ENCODE measurements around the gene PICALM. TPM values are rescaled to one million over a fixed set of nuclear protein-coding genes. Genes with fewer than 3 reads are reported as not detected.
"Not testable (repeated sequence)": the region's sequence is repeated elsewhere in the genome, so short reads cannot be mapped to it uniquely, and the experiment has no call there.

The PICALM gene
- total RNA-seq, 2 experiments from 2014 or later, result 91.1 to 92.2 TPM

DNA sequence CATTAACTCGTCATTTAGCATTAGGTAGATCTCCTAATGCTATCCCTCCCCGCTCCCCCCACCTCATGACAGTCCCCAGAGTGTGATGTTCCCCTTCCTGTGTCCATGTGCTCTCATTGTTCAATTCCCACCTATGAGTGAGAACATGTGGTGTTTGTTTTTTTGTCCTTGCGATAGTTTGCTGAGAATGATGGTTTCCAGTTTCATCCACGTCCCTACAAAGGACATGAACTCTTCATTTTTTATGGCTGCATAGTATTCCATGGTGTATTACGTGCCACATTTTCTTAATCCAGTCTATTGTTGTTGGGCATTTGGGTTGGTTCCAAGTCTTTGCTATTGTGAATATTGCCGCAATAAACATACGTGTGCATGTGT lies 116.8 kb downstream of the PICALM start:
- POLR2A ChIA-PET, CTCF ChIA-PET: not testable (repeated sequence)

DNA sequence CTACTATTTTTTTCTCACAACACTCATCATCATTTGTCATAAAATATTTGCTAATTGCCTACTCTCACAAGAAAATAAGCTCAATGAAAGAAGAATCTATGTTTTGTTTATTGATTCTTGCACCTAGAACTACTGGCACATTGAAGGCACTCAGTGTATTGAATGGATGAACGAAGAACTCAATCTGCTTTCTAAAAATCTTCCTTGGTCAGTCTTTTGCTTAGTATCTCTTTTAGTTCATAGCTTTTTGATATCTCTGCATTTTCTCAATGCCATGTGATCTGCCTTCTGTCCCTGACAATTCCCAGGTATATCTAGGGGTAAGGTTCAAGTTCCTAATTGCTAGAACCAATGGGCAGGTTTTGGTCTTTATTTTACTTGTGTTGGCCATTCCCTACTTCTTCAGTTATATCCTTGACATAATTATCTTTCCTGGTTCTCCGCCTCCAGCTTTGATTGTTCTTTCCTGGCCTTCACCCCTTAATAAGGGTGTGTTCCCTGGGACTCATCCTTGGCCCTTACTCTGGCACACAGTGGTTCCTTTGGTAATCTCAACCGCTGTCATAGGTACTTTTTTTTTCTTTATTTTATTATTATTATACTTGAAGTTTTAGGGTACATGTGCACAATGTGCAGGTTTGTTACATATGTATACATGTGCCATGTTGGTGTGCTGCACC lies 117.3 kb downstream of the PICALM start:
- CTCF ChIA-PET, result no interaction called here

DNA sequence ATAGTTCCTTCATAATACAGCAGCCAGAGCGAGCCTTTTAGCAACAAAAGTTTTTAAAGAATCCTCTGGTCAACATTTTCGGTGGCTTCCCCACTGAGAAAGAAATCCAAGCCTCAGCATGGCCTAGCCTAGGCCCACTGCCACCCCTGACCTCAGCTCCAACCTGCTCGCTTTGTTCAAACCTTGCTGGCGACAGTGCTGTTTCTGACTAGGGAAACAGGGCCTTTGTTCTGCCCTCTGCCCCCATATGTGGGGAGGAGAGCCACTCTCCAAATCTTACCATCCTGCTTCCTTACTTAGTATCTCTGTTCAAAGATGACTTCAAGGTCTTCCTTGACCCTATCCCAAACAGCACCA lies 117.9 kb downstream of the PICALM start:
- ChIA-PET CTCF (no interaction called here), POLR2A (interaction anchor here (0.6 kb wide), 1 partner anchor 342 kb away, joined by 4 read pairs; no protein-coding TSS in a partner anchor)

More for the DNA sequence above, 117.3 kb downstream of the PICALM start:
- POLR2A ChIA-PET, result interaction anchor here (0.6 kb wide), 1 partner anchor 342 kb away, joined by 4 read pairs; no protein-coding TSS in a partner anchor

DNA sequence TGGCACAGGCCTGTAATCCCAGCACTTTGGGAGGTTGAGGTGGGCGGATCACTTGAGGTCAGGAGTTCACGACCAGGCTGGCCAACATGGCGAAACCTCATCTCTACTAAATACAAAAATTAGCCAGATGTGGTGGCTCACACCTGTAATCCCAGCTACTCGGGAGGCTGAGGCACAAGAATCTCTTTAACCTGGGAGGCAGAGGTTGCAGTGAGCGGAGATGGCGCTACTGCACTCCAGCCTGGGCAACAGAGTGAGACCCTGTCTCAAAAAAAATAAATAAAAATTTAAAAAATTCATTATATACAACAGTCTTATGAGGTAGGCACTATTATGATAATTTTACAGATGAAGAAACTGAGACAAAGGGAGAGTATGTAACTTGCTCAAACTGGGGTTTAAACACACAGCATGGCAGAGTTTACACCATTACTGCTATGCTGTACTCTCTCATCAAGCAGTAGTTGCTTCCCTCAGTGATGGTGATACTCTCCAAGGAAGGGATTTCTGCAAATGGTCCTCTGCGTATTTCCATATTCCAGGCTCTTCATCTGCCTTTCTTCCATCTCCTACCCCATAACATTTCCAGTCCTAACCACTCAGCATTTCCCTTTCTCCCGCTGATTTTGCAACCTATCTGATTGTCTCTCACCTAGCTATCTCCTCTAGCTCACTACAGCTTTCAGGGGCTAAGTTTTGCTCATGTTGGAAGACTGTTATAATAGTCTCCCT lies 118.4 kb downstream of the PICALM start:
- ChIA-PET CTCF (no interaction called here), POLR2A (interaction anchor here (0.6 kb wide), 1 partner anchor 343 kb away, joined by 4 read pairs; no protein-coding TSS in a partner anchor)

DNA sequence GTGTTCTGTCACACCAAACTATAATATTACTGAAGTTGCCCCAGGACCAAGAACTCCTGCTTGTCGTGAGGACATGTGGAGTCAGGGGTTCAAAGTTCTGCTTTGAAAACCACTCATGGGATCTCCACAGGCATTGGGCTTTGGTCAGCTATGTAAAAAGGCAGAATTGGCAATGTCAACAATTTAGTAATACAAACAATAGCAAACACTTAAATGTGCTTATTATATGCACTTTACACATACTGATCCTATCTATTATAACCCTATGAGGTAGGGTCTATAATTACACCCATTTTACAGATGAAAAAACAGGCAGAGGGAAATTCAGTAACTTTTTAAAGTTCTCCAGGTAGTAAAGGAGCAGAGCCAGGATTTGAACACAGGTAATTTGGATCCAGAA lies 119.1 kb downstream of the PICALM start:
- CTCF ChIA-PET, result interaction anchor here (0.7 kb wide), 1 partner anchor 91 kb away, joined by 3 read pairs; no protein-coding TSS in a partner anchor
- POLR2A ChIA-PET, result no interaction called here

DNA sequence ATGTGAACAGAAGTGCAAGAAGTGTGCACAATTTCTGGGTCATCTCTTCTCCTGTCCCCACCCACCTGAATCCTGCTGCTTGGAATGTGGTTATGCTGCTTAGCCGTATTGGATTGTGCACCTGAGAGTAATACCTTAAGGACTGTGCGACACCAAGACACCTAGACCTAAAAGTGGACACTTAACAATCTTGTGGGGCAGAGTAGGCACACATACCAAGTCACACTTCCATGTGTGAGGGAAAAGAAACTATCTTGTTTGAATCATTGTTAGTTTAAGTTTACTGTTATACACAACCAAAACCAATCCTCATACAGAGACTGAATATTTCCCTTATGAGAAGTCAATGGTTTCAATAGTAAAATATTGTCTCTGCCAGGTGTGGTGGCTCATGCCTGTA lies 120.0 kb downstream of the PICALM start:
- POLR2A ChIA-PET, result interaction anchor here (0.5 to 0.9 kb wide), 2 partner anchors 27 to 340 kb away, joined by 6 to 7 read pairs; no protein-coding TSS in a partner anchor
- CTCF ChIA-PET, result interaction anchor here (0.7 to 1.1 kb wide), 3 partner anchors 13 to 96 kb away, joined by 3 read pairs; no protein-coding TSS in a partner anchor

DNA sequence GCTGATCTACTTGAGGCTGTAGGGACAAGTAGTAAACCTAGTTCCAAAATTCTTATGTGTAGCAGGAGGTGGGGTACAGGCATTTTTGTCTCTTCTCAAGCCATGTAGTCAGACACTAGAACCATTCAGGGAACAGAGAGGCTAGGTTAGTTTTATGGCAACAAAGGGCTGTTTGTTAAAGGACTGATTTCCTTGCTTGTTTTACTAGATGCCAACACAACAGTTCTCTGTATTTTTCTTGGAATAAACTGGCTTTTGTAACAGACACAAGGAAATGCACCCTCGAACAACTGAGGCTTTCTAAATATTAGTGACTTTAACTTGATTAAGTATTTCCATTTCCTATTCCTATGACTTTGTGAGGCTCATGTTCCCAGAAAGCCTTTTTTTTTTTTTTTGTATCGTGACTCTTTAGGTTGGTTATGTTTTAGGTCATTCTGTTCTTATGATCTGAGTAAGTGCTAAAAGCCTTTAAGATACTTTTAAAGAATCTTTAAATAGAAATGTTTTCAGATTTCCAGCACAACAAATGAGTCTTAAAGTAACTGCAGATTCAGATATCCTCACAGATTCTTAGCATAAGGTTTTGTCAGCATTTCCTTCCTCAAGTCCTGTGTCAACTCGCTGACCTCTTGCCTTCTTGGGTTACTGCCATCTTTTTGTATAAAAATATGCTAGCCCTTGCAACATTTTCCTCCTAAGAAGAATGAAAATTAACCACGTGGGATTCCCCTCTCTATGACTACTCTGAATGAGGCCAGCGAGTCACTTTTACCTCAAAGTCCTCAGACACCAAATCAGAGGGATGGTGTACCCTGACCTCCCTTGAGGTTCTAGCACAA lies 121.2 kb downstream of the PICALM start:
- ChIA-PET CTCF (interaction anchor here (0.6 to 1.1 kb wide), 2 partner anchors 97 to 556 kb away, joined by 3 to 9 read pairs; no protein-coding TSS in a partner anchor), POLR2A (interaction anchor here (0.6 to 1.0 kb wide), 3 partner anchors 26 to 340 kb away, joined by 3 to 7 read pairs (median 4); no protein-coding TSS in a partner anchor)

DNA sequence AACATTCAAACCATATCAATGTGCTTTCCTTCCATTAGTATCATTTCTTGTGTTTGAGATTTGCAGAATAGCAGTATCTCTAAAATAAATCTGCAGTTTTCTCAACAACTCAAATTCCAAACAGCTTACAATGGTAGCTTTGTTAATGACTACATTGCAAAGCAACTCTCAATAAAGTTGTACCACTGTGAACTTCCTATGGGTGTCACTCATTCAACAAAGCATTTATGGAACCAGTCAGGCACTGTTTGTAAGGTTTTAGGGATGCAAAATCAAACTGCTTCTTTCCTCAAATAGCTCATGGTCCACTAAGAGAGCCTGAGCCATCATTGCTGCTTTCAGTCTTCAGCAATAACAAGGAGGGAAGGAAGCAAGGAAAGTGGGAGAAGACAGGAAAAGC lies 122.7 kb downstream of the PICALM start:
- ChIA-PET POLR2A (no interaction called here), CTCF (interaction anchor here (0.6 kb wide), 1 partner anchor 308 kb away, joined by 5 read pairs; no protein-coding TSS in a partner anchor)

DNA sequence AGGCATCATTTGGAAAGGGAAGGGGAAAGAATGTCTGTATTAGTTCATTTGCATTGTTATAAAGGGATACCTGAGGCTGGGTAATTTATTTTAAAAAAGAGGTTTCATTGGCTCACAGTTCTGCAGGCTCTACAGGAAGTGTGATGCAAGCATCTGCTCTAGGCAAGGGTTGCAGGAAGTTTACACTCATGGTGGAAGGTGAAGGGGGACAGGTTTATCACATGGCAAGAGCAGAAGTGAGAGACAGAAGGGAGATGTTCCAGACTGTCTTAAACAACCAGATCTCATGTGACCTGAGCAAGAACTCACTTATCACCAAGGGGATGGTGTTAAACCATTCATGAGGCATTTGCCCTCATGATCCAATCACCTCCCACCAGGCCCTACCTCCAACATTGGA lies 123.1 kb downstream of the PICALM start:
- ChIA-PET POLR2A (no interaction called here), CTCF (interaction anchor here (0.6 kb wide), 1 partner anchor 309 kb away, joined by 5 read pairs; no protein-coding TSS in a partner anchor)

DNA sequence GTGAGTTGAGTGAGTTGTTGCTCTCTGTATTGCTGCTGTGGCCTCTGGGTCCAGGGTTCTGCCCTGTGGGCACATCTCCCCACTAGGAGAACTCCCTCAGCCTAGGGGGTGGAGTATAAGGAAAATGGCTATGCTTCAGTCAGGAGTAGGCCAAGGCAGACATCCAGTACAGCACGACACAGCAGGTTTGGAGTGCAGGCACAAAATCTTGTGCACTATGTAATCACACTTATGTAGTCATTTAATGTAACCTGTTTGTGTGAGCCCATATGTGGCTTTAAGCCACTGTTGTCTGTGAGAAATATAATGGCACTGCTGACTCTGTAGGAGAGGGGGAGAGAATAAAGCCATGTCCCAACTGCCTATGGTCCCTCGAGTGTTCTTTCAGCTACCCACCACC lies 123.6 kb downstream of the PICALM start:
- CTCF ChIA-PET, result no interaction called here
- POLR2A ChIA-PET, result no interaction called here

DNA sequence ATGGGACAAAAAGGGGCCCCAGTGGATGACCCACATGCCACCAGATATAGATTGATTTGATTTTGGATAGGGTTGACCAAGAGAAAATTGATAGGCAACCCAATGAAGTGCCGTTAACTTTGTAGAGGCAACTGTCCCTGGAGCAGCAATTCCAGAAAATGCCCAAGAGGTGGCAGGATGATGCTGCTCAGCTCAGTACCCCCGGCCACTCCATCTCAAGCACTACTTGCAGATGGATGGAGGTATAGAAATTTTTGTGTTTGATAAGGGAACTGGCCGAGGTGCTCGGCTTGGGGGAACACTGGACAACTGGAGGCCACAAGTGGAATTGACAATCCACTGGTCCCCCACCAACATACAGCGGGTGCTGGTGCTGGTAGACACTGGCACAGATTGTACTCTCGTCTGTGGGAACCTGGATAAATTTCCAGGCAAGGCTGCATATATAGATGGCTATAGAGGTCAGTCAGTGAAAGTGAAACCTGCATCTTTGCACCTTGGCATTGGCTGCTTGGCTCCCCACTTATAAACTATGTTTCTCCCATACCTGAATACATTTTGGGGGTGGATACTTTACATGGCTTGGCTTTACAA lies 127.4 kb downstream of the PICALM start:
- ChIA-PET POLR2A (no interaction called here), CTCF (no interaction called here)

DNA sequence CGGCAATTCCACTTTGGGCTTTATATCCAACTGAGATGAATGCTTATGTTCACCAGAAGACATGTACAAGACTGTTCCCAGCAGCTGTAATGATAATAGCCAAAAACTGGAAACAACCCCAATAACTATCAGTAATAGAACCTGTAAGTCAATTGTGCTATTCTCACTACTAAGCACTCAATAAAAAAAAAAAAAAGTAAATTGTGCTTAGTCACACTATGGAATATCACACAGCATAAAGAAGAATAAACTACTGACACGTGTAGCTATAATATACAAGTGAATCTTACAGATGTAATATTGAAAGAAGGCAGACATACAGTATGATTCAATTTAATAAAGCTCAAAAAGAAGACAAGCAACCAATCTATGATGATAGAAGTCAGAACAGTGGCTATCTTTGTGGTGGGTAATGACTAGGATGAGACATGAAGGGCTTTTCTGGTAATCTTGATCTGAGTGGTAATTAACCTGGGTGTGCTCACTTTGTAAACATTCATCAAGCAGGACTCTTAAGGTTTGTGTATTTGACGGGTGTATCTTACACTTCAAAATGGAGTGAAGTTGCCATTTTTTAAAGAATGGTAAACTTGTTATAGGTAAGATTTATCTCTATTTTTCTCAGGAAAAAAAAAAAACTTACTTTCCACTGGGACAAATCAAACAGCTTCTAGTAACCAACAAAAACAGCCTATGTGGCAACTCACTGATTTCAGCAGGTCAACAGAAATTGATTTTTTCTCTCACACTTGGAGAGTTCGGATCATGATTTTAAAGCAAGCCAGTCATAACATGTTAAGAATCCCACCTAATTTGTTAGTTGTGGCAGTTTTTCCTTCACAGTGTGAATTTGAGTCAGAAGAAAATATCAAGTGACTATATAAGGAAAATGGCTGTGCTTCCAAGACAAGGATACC lies 129.5 kb downstream of the PICALM start:
- POLR2A ChIA-PET, result interaction anchor here (0.5 to 0.7 kb wide), 3 partner anchors 36 to 502 kb away, joined by 3 to 4 read pairs (median 3); no protein-coding TSS in a partner anchor
- CTCF ChIA-PET, result interaction anchor here (1.3 to 1.6 kb wide), 2 partner anchors 16 to 128 kb away, joined by 3 to 4 read pairs; no protein-coding TSS in a partner anchor

DNA sequence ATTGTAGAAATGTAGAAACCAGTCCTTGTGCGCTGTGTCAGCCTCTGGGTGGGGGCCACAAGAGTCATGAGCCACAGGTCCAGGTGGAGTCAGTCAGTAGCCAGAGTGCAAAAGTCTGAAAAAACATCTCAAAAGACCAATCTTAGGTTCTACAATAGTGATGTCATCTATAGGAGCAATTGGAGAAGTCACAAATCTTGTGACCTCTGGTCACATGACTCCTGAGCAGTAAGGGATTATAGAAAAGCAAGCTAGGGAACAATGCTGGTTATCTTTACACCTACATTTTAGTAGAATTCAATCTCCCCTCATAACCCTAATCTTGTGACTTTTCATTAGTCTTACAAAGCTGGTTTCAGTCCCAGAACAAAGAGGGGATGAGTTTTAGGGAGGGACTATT lies 131.0 kb downstream of the PICALM start:
- CTCF ChIA-PET, result no interaction called here
- POLR2A ChIA-PET, result no interaction called here

DNA sequence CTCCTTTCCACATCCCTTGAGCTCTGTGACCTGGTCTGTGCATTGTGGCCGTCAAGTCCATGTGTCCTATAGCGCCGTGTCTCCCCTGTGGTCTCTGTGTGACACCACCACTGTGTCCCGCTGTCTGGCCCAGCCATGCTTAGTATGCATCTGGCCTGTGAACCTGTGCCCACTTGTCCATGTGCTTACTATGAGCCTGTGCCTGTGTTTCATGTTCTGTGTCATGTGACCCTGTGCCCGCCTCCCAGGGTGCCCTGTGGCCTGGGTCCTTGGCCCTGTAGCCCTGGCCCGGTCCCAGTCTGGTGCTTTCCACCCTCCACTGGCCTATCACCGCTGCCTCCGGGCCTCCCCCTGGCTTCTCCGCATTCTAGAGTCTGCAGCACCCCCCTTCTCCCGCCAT lies 133.1 kb downstream of the PICALM start:
- ChIA-PET POLR2A (no interaction called here), CTCF (no interaction called here)

DNA sequence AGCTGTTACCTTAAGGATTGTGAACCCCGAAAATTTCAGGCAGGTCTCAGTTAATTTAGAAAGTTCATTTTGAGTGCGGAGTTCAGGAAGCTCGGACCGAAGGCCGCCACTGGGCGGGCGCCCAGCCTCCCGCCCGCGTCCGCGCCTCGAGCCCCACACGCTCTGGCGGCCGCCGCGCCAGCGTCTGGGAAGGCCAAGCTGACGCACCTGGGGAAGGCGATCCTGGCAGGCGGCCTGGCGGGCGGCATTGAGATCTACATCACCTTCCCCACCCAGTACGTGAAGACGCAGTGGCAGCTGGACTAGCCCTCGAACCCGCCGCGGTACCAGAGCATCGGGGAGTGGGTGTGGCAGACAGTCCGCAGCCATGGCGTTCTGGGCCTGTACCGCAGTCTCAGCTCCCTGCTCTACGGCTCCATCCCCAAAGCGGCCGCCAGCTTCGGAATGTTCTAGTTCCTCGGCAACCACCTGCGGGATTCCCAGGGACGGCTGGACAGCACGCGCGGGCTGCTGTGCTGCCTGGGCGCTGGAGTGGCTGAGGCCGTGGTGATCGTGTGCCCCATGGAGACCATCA lies 134.2 kb downstream of the PICALM start:
- CTCF ChIA-PET, result no interaction called here
- POLR2A ChIA-PET, result no interaction called here

DNA sequence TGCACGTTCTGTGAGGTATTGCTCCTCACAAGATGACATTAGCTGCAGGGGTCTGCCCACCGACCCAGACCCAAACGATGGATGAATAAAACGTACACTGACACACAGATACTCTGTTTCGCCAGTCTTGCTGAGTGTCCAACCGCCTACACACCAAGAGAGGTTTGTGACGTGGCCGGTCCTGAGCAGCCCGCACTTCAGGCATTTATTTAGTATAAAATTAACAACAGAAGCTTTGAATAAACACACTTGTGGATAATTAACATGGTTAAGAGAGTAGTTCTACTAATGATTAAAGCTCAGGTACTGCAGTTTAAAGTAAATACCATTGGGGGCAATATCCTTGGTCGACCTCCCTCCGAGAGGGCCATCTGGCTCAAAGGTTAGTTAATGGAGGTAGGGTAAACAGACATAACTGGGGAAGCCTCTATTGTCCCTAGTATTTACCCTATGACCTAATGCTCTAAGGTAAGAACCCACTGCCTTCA lies 138.0 kb downstream of the PICALM start:
- CTCF ChIA-PET, result interaction anchor here (0.6 kb wide), 1 partner anchor 44 kb away, joined by 4 read pairs; no protein-coding TSS in a partner anchor
- POLR2A ChIA-PET, result no interaction called here

DNA sequence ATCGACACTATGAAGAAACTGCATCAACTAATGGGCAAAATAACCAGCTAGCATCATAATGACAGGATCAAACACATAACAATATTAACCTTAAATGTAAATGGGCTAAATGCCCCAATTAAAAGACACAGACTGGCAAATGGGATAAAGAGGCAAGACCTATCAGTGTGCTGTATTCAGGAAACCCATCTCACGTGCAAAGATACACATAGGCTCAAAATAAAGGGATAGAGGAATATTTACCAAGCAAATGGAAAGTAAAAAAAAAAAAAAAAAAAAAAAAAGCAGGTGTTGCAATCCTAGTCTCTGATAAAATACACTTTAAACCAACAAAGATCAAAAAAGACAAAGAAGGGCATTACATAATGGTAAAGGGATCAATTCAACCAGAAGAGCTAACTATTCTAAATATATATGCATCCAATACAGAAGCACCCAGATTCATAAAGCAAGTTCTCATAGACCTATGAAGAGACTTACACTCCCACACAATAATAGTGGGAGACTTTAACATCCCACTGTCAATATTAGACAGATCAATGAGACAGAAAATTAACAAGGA lies 142.2 kb downstream of the PICALM start:
- CTCF ChIA-PET, result interaction anchor here (0.7 kb wide), 1 partner anchor 114 kb away, joined by 5 read pairs; no protein-coding TSS in a partner anchor
- POLR2A ChIA-PET, result not testable (repeated sequence)

DNA sequence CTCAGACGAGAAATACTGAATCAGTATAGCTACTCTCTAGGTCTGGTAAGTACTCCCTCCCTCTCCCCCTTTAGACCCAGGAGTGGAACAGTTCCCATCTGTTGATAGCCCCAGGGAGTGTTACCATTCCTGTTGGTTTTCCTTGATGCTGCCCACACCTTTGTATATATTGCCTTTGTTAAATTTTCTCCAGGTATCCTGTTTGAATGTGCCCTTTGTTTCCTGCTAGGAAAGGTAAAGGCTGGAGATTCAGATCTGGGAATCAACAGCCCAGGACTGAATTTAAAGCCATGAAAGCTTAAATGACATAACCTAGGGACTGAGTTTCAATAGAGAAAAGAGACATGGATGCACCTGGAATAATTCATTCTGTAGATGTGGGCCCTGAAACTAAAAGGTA lies 145.4 kb downstream of the PICALM start:
- ChIA-PET CTCF (no interaction called here), POLR2A (no interaction called here)

All from activated CD8-positive, alpha-beta memory T cell treated with anti-CD3 and anti-CD28 coated beads for 36 hours (primary cell).